DND-41 (cell line): ENCODE results near the gene POU3F1.

Experiments used
- ATAC-seq: fragments of 200-7000 bp; cut with Tn5 transposase; 3 replicates; pipeline ENCODE4 v1.9.1; 2021; ENCODE audit warnings: low read depth; ENCODE audit not compliant: insufficient read depth
- DNase-seq: peaks from one replicate; pipeline ENCODE4 v3.0.0-alpha.2; 2020
- H2AFZ ChIP-seq: 2 replicates; pipeline ENCODE4 v1.6.0; 2012; ENCODE audit warnings: low read depth, low read length
- H3K27ac ChIP-seq: 2 replicates; pipeline ENCODE4 v1.5.1; 2012; ENCODE audit warnings: low read length, inconsistent platforms
- H3K27me3 ChIP-seq: fragments of 200-600 bp; sonication (generic); 2 replicates; pipeline ENCODE4 v1.6.0; 2012; ENCODE audit warnings: low read length, mild to moderate bottlenecking, inconsistent platforms; ENCODE audit not compliant: insufficient read depth, poor library complexity
- H3K36me3 ChIP-seq: 2 replicates; pipeline ENCODE4 v1.5.1; 2012; ENCODE audit warnings: low read length, inconsistent platforms; ENCODE audit not compliant: insufficient read depth
- H3K4me1 ChIP-seq: 2 replicates; pipeline ENCODE4 v1.5.1; 2012; ENCODE audit warnings: mild to moderate bottlenecking, low read length; ENCODE audit not compliant: insufficient read depth
- H3K4me2 ChIP-seq: 2 replicates; pipeline ENCODE4 v1.6.0; 2012; ENCODE audit warnings: mild to moderate bottlenecking, moderate library complexity, low read length, inconsistent platforms; ENCODE audit not compliant: insufficient read depth
- H3K4me3 ChIP-seq, 2 experiments: fragments of 200-600 bp in 1 of 2; shearing (Covaris generic) in 1 of 2; 2 replicates each; pipeline ENCODE4 v1.5.1; 2012 to 2016; ENCODE audit warnings: inconsistent platforms in 2 of 2, low read length in 2 of 2, mild to moderate bottlenecking in 2 of 2, low read depth in 1 of 2, moderate library complexity in 1 of 2
- H3K79me2 ChIP-seq: 2 replicates; pipeline ENCODE4 v1.6.0; 2012; ENCODE audit warnings: low read length, inconsistent platforms; ENCODE audit not compliant: insufficient read depth
- H3K9ac ChIP-seq: 2 replicates; pipeline ENCODE4 v1.6.0; 2012; ENCODE audit warnings: low read depth, mild to moderate bottlenecking, inconsistent platforms, low read length, moderate library complexity
- H3K9me3 ChIP-seq: 2 replicates; pipeline ENCODE4 v1.5.1; 2012; ENCODE audit warnings: low read length, moderate library complexity, mild to moderate bottlenecking, inconsistent platforms; ENCODE audit not compliant: insufficient read depth, severe bottlenecking
- H4K20me1 ChIP-seq: 2 replicates; pipeline ENCODE4 v1.6.0; 2012; ENCODE audit warnings: low read length; ENCODE audit not compliant: insufficient read depth
- CTCF ChIP-seq: IDR thresholded peaks from 2 replicates; pipeline ENCODE4 v1.5.1; 2012; ENCODE audit warnings: borderline replicate concordance, low read length, moderate library complexity, mild to moderate bottlenecking; ENCODE audit not compliant: poor library complexity, severe bottlenecking; ENCODE audit errors: extremely low read depth
- EZH2 ChIP-seq: IDR thresholded peaks from 3 replicates; pipeline ENCODE4 v1.6.1; 2012; ENCODE audit warnings: borderline replicate concordance, low read depth, mild to moderate bottlenecking, moderate library complexity, low read length, inconsistent platforms; ENCODE audit not compliant: severe bottlenecking

Gene POU3F1

GRCh38 chr1:38047603-38048141 lies 1.1 kb upstream of the POU3F1 start:
- H3K9me3 ChIP-seq: no peaks in the 10 kb centered on the region
- H3K27me3 ChIP-seq: no peaks in the 10 kb centered on the region
- no peak for ATAC-seq
- H4K20me1 ChIP-seq: no peaks in the 10 kb centered on the region
- no peak for DNase-seq
- TF ChIP-seq CTCF: no peak
- TF ChIP-seq EZH2: no peak
- H3K4me2 ChIP-seq: no peak overlapping the region
- no peaks in the 10 kb centered on the region for H3K36me3 ChIP-seq
- H3K27ac ChIP-seq: no peak overlapping the region
- no peaks in the 10 kb centered on the region for H3K79me2 ChIP-seq
- no peak overlapping the region for H3K9ac ChIP-seq
- H2AFZ ChIP-seq: no peak overlapping the region
- no peaks in the 10 kb centered on the region for H3K4me1 ChIP-seq
- H3K4me3 ChIP-seq: no peak overlapping the region

GRCh38 chr1:38046884-38047602 lies 450 bp upstream of the POU3F1 start:
- H3K27ac ChIP-seq: no peak overlapping the region
- no peaks in the 10 kb centered on the region for H3K4me1 ChIP-seq
- H3K79me2 ChIP-seq: no peaks in the 10 kb centered on the region
- H3K4me3 ChIP-seq: no peak overlapping the region
- H3K9me3 ChIP-seq: no peaks in the 10 kb centered on the region
- H3K4me2 ChIP-seq: no peak overlapping the region
- no peaks in the 10 kb centered on the region for H3K27me3 ChIP-seq
- DNase-seq: no peak
- no peaks in the 10 kb centered on the region for H4K20me1 ChIP-seq
- H3K9ac ChIP-seq: no peak overlapping the region
- no peak overlapping the region for H2AFZ ChIP-seq
- no peaks in the 10 kb centered on the region for H3K36me3 ChIP-seq
- TF ChIP-seq CTCF: no peak
- no peak for TF ChIP-seq EZH2
- no peak for ATAC-seq

GRCh38 chr1:38045401-38046332 lies 926 bp downstream of the POU3F1 start:
- TF ChIP-seq EZH2: no peak
- TF ChIP-seq CTCF: no peak
- H3K9me3 ChIP-seq: no peaks in the 10 kb centered on the region
- no peak overlapping the region for H3K9ac ChIP-seq
- no peaks in the 10 kb centered on the region for H3K4me1 ChIP-seq
- no peak overlapping the region for H2AFZ ChIP-seq
- no peak overlapping the region for H3K4me2 ChIP-seq
- H3K27ac ChIP-seq: no peak overlapping the region
- H3K4me3 ChIP-seq: no peak overlapping the region
- H3K27me3 ChIP-seq: no peaks in the 10 kb centered on the region
- no peak for ATAC-seq
- no peak for DNase-seq
- no peaks in the 10 kb centered on the region for H4K20me1 ChIP-seq
- H3K36me3 ChIP-seq: no peaks in the 10 kb centered on the region
- H3K79me2 ChIP-seq: no peaks in the 10 kb centered on the region
